IMR-90 (cell line): ENCODE measurements around the gene SLC25A33. TPM values are rescaled to one million over a fixed set of nuclear protein-coding genes. Genes with fewer than 3 reads are reported as not detected.

Source experiments
- polyA plus RNA-seq, 3 experiments: library from polyadenylated mRNA; depleted of rRNA; stranded (reverse); fragments of >200 nt; gene quantifications; 2 replicates each; pipeline ENCODE4 v1.2.3, GENCODE V29; 2012; ENCODE audit warnings: low replicate concordance in 1 of 3
- total RNA-seq: library from RNA; depleted of rRNA; stranded (reverse); fragments of >200 nt; gene quantifications from 2 replicates; pipeline ENCODE4 v1.2.3, GENCODE V29; 2012; rRNA removed

Gene SLC25A33
- total and polyA plus RNA-seq, 2 of the 4 experiments (the other 2 are of a cell fraction) = 2.5 to 3.0 TPM

Other genes with a start within 250 kb of the SLC25A33 start
- gene SPSB1, start 246.6 kb upstream of the SLC25A33 start, total RNA-seq = 15.0 and 16.7 TPM in 2 replicates
- gene SPSB1, start 246.6 kb upstream of the SLC25A33 start, polyA plus RNA-seq (2012; rRNA removed) = 17.6 and 19.8 TPM in 2 replicates
- gene TMEM201, start 49.4 kb downstream of the SLC25A33 start, total RNA-seq = 1.3 and 1.9 TPM in 2 replicates
- gene TMEM201, start 49.4 kb downstream of the SLC25A33 start, polyA plus RNA-seq (2012; rRNA removed) = 8.7 and 9.4 TPM in 2 replicates
- 5.0 and 5.6 TPM in 2 replicates for gene PIK3CD, start 112.3 kb downstream of the SLC25A33 start, total RNA-seq
- gene PIK3CD, start 112.3 kb downstream of the SLC25A33 start, polyA plus RNA-seq (2012; rRNA removed) = 12.1 and 13.6 TPM in 2 replicates